Middle frontal gyrus (tissue), 1 donor: ENCODE measurements around the gene LMX1A.

Experiments
- DNase-seq: peaks from one replicate; pipeline ENCODE4 v3.0.0-alpha.2; 2015; ENCODE audit warnings: low spot score; ENCODE audit errors: extremely low spot score

LMX1A gene

GRCh38 chr1:165224504-165224903, 132.0 kb downstream of the LMX1A start:
- DNase-seq = no peak

GRCh38 chr1:165222580-165222979, 133.9 kb downstream of the LMX1A start:
- DNase-seq = no peak

- no peak for DNase-seq
Observed at GRCh38 chr1:165218731-165219130, 137.8 kb downstream of the LMX1A start.

GRCh38 chr1:165217958-165218357, 138.6 kb downstream of the LMX1A start:
- no peak for DNase-seq

GRCh38 chr1:165216254-165216653, 140.3 kb downstream of the LMX1A start:
- no peak for DNase-seq

GRCh38 chr1:165215676-165216075, 140.8 kb downstream of the LMX1A start:
- DNase-seq = no peak

GRCh38 chr1:165212229-165212628, 144.3 kb downstream of the LMX1A start:
- no peak for DNase-seq

- DNase-seq = no peak
Observed at GRCh38 chr1:165207853-165208515, 148.5 kb downstream of the LMX1A start.

GRCh38 chr1:165205145-165205544, 151.4 kb downstream of the LMX1A start:
- no peak for DNase-seq

GRCh38 chr1:165204548-165204947, 152.0 kb downstream of the LMX1A start:
- DNase-seq = no peak

GRCh38 chr1:165191087-165191486, 165.4 kb downstream of the LMX1A start:
- DNase-seq = no peak

GRCh38 chr1:165189913-165190312, 166.6 kb downstream of the LMX1A start:
- DNase-seq = no peak

GRCh38 chr1:165189011-165189410, 167.5 kb downstream of the LMX1A start:
- DNase-seq = no peak

GRCh38 chr1:165187031-165188009, 169.2 kb downstream of the LMX1A start:
- no peak for DNase-seq

- no peak for DNase-seq
Observed at GRCh38 chr1:165185161-165185889, 171.2 kb downstream of the LMX1A start.

- no peak for DNase-seq
Observed at GRCh38 chr1:165182975-165183374, 173.5 kb downstream of the LMX1A start.

GRCh38 chr1:165179306-165179705, 177.2 kb downstream of the LMX1A start:
- DNase-seq = no peak

- no peak for DNase-seq
Observed at GRCh38 chr1:165174491-165174890, 182.0 kb downstream of the LMX1A start.

GRCh38 chr1:165173818-165174217, 182.7 kb downstream of the LMX1A start:
- no peak for DNase-seq

- no peak for DNase-seq
Observed at GRCh38 chr1:165173409-165173808, 183.1 kb downstream of the LMX1A start.

GRCh38 chr1:165172666-165173065, 183.8 kb downstream of the LMX1A start:
- no peak for DNase-seq

GRCh38 chr1:165169729-165170128, 186.8 kb downstream of the LMX1A start:
- no peak for DNase-seq
